Measurements from ENCODE around the gene RAB6A.
"Not testable (repeated sequence)": the region's sequence is repeated elsewhere in the genome, so short reads cannot be mapped to it uniquely, and the experiment has no call there.

The RAB6A gene

GRCh38 chr11:73783483-73784020, 22.7 kb upstream of the RAB6A start:
- no peak overlapping the region for H3K4me3 ChIP-seq (ENCODE audit: severe bottlenecking)
- H3K4me1 ChIP-seq (ENCODE audit: insufficient read depth, poor library complexity, severe bottlenecking), result peaks cover 15% of the 10 kb centered on the region
- no peaks in the 10 kb centered on the region for H3K27me3 ChIP-seq (ENCODE audit: insufficient read depth, poor library complexity, severe bottlenecking)
- ATAC-seq (ENCODE audit: low read depth), result no peak
- DNase-seq (ENCODE audit: low spot score), result no peak
- H3K9me3 ChIP-seq (ENCODE audit: severe bottlenecking), result no peaks in the 10 kb centered on the region
- no peaks in the 10 kb centered on the region for H3K36me3 ChIP-seq (ENCODE audit: low read depth)
- TF ChIP-seq, protein P1, sequence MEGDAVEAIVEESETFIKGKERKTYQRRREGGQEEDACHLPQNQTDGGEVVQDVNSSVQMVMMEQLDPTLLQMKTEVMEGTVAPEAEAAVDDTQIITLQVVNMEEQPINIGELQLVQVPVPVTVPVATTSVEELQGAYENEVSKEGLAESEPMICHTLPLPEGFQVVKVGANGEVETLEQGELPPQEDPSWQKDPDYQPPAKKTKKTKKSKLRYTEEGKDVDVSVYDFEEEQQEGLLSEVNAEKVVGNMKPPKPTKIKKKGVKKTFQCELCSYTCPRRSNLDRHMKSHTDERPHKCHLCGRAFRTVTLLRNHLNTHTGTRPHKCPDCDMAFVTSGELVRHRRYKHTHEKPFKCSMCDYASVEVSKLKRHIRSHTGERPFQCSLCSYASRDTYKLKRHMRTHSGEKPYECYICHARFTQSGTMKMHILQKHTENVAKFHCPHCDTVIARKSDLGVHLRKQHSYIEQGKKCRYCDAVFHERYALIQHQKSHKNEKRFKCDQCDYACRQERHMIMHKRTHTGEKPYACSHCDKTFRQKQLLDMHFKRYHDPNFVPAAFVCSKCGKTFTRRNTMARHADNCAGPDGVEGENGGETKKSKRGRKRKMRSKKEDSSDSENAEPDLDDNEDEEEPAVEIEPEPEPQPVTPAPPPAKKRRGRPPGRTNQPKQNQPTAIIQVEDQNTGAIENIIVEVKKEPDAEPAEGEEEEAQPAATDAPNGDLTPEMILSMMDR (IDR thresholded peaks at IDR 0.05; ENCODE audit: poor library complexity, severe bottlenecking), result no peak
- no peak overlapping the region for H3K27ac ChIP-seq (ENCODE audit: poor library complexity, severe bottlenecking)

DNA sequence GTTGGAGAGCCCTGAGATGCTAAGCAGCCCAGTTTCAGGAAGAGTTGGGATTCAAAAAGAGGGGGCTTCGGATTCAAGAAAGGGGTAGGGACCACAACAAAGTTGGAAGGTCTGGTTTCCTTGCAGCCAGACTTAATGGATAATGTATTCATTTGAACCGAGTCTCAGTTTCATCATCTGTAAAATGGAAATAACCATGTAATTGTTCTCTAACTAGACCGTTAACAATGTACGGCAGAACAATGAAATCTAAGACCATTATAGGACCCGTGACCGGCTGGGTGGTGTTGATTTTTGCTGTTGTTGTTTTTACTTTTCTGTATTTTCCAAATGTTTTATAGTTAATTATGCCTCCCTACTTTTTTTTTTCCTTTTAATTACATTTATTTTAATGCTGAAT, 20.4 kb upstream of the RAB6A start:
- DNase-seq (ENCODE audit: low spot score) (no peak), ATAC-seq (ENCODE audit: low read depth) (no peak)
- Histone ChIP-seq H3K27ac (ENCODE audit: poor library complexity, severe bottlenecking) (no peak overlapping the region), H3K36me3 (ENCODE audit: low read depth) (no peaks in the 10 kb centered on the region), H3K4me1 (ENCODE audit: insufficient read depth, poor library complexity, severe bottlenecking) (peaks cover 12% of the 10 kb centered on the region), H3K4me3 (ENCODE audit: severe bottlenecking) (no peak overlapping the region), H3K9me3 (ENCODE audit: severe bottlenecking) (no peaks in the 10 kb centered on the region), H3K27me3 (ENCODE audit: insufficient read depth, poor library complexity, severe bottlenecking) (no peaks in the 10 kb centered on the region)
- TF ChIP-seq, protein P1 (IDR thresholded peaks at IDR 0.05; ENCODE audit: poor library complexity, severe bottlenecking), result no peak

GRCh38 chr11:73779084-73779902, 18.4 kb upstream of the RAB6A start:
- H3K4me3 ChIP-seq (ENCODE audit: severe bottlenecking), result peak overlapping the region; percentile 37
- DNase-seq (ENCODE audit: low spot score) (peak; percentile 99), ATAC-seq (ENCODE audit: low read depth) (peak; percentile 96)
- H3K27ac ChIP-seq (ENCODE audit: poor library complexity, severe bottlenecking), result peak overlapping the region; percentile 85
- H3K27me3 ChIP-seq (ENCODE audit: insufficient read depth, poor library complexity, severe bottlenecking), result no peaks in the 10 kb centered on the region
- peaks cover 12% of the 10 kb centered on the region for H3K4me1 ChIP-seq (ENCODE audit: insufficient read depth, poor library complexity, severe bottlenecking)
- TF ChIP-seq, protein P1 (IDR thresholded peaks at IDR 0.05; ENCODE audit: poor library complexity, severe bottlenecking), result no peak
- no peaks in the 10 kb centered on the region for H3K36me3 ChIP-seq (ENCODE audit: low read depth)
- no peaks in the 10 kb centered on the region for H3K9me3 ChIP-seq (ENCODE audit: severe bottlenecking)

GRCh38 chr11:73770811-73771210, 9.9 kb upstream of the RAB6A start:
- H3K27ac ChIP-seq (ENCODE audit: poor library complexity, severe bottlenecking); DNase-seq (ENCODE audit: low spot score); H3K9me3 ChIP-seq (ENCODE audit: severe bottlenecking); H3K36me3 ChIP-seq (ENCODE audit: low read depth); ATAC-seq (ENCODE audit: low read depth); H3K4me3 ChIP-seq (ENCODE audit: severe bottlenecking); H3K27me3 ChIP-seq (ENCODE audit: insufficient read depth, poor library complexity, severe bottlenecking); H3K4me1 ChIP-seq (ENCODE audit: insufficient read depth, poor library complexity, severe bottlenecking): not testable (repeated sequence)

DNA sequence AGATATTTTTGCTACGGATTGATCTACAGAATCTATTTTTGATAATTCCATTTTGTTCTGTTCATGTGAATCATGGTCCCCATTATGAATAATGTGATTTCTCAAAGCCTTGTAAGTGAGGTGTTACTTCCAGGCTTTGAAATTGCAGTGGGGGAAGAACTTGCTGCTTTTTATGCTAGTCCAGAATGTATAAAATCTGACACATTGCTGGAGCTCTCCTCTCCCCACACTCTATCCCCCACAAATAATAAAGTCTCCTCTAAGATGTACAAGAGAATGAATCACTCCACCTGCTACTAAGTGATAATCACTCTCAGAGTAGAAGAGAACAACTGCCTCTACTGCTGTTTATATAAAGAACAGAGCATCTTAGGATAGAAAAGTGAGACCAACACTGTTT, 5.9 kb upstream of the RAB6A start:
- Histone ChIP-seq H3K36me3 (ENCODE audit: low read depth) (no peaks in the 10 kb centered on the region), H3K9me3 (ENCODE audit: severe bottlenecking) (no peaks in the 10 kb centered on the region), H3K27me3 (ENCODE audit: insufficient read depth, poor library complexity, severe bottlenecking) (no peaks in the 10 kb centered on the region), H3K4me3 (ENCODE audit: severe bottlenecking) (no peak overlapping the region), H3K4me1 (ENCODE audit: insufficient read depth, poor library complexity, severe bottlenecking) (no peaks in the 10 kb centered on the region), H3K27ac (ENCODE audit: poor library complexity, severe bottlenecking) (no peak overlapping the region)
- peak; percentile 23; the same call in 1 of the 3 replicates for ATAC-seq (ENCODE audit: low read depth)
- DNase-seq (ENCODE audit: low spot score), result no peak
- TF ChIP-seq, protein P1 (IDR thresholded peaks at IDR 0.05; ENCODE audit: poor library complexity, severe bottlenecking), result no peak
